SU-DHL-6 (cell line): ENCODE results near the gene DDX5.

Experiments used
- CTCF ChIP-seq: fragments of 200-600 bp; sonication (generic); IDR thresholded peaks from one replicate; pipeline ENCODE4 v1.5.1; 2017; ENCODE audit warnings: antibody characterized with exemption, mild to moderate bottlenecking, low read length, moderate library complexity; ENCODE audit not compliant: insufficient read depth, poor library complexity, severe bottlenecking
- EZH2phosphoT487 ChIP-seq: fragments of 200-600 bp; sonication (generic), shearing (Covaris generic); conservative IDR thresholded peaks from 2 replicates; pipeline ENCODE4 v1.6.1; 2018; ENCODE audit warnings: mild to moderate bottlenecking, antibody characterized with exemption, low read length, moderate library complexity, mixed read lengths

- TF ChIP-seq CTCF (no peak), EZH2phosphoT487 (no peak)
These were observed 34.2 kb upstream of the DDX5 start for GRCh38 chr17:64540118-64540776.
